Adrenal gland (tissue), 12 donors: ENCODE measurements around the gene PRKCE. TPM values are rescaled to one million over a fixed set of nuclear protein-coding genes. Genes with fewer than 3 reads are reported as not detected.

Experiments
- DNase-seq, 7 donors: peaks; one replicate each; pipeline ENCODE4 v3.0.0-alpha.2; 2019 to 2020
- H3K27ac ChIP-seq, 5 donors: fragments of 200-600 bp; sonication (generic) in 4 of 5; 1 replicate in 3 of 5; 2 replicates in 2 of 5; pipeline versions ENCODE4 v1.5.1 to v1.8.0; 2016 to 2020; ENCODE audit warnings: mild to moderate bottlenecking in 1 of 5
- H3K27me3 ChIP-seq: fragments of 200-600 bp; 2 replicates; pipeline ENCODE4 v1.8.0; 2021
- H3K36me3 ChIP-seq, 2 donors: fragments of 200-600 bp; replicated peaks in 1 of 2; 1 replicate in 1 of 2; 2 replicates in 1 of 2; pipeline versions ENCODE4 v1.5.1 to v1.8.0; 2018 to 2022
- H3K4me1 ChIP-seq, 2 donors: fragments of 200-600 bp; replicated peaks in 1 of 2; 1 replicate in 1 of 2; 2 replicates in 1 of 2; pipeline versions ENCODE4 v1.5.1 to v1.8.0; 2018 to 2021
- H3K4me3 ChIP-seq, 4 donors: fragments of 200-600 bp; sonication (generic) in 3 of 4; one replicate each; pipeline ENCODE4 v1.5.1; 2016 to 2018
- H3K9me3 ChIP-seq, 3 donors: fragments of 200-600 bp; sonication (generic) in 1 of 3; replicated peaks in 1 of 3; 1 replicate in 2 of 3; 2 replicates in 1 of 3; pipeline versions ENCODE4 v1.5.1 to v1.8.0; 2016 to 2021
- POLR2A ChIP-seq, 2 donors: fragments of 450-650 bp; IDR thresholded peaks; one replicate each; pipeline ENCODE4 v1.6.1; 2017; ENCODE audit warnings: antibody characterized with exemption in 2 of 2, mild to moderate bottlenecking in 2 of 2, moderate library complexity in 1 of 2
- WGBS, 4 donors: extraction: QIAGEN DNeasy Blood & Tissue Kit in 2 of 4; methylation state at CpG; one replicate each; pipeline versions ENCODE4 v1.1.5 to v1.1.7; 2013 to 2017; 5-methylcytosine and 5-hydroxymethylcytosine counted together
- intact Hi-C, 2 donors: fragments of 100-400 bp; cut with DNase I; formaldehyde crosslinking; loops; one replicate each; pipeline versions ENCODE4 v1.14.1 to v1.15.0; 2022 to 2023
- polyA plus RNA-seq, 3 donors: library from polyadenylated mRNA; stranded (reverse); fragments of 200-250 nt in 2 of 3; fragments of 350-450 nt in 1 of 3; fragmentation: Illumina TruSeq in 1 of 3; extraction: RNeasy Lipid Tissue Mini Kit (QIAGEN cat#74804) in 1 of 3; gene quantifications; one replicate each; pipeline ENCODE4 v1.2.3, GENCODE V29; 2013 to 2014
- total RNA-seq, 9 donors: library from RNA; depleted of rRNA in 4 of 9; stranded (reverse); fragments of >200 nt in 4 of 9; fragments of 120-200 nt in 1 of 9; fragmentation: NEBNext Ultra II Directional in 1 of 9; extraction: Animal tissue kit (Norgen Biotek cat#: 25700) in 1 of 9; gene quantifications; one replicate each; pipeline versions ENCODE4 v1.1.0 to v1.2.4, GENCODE V29; 2013 to 2023
- TF ChIP-seq, protein P1 (sequence below), 6 experiments: fragments of 450-650 bp in 4 of 6; fragments of 200-600 bp in 2 of 6; sonication (generic) in 1 of 6; IDR thresholded peaks; 1 replicate in 5 of 6; 2 replicates in 1 of 6; pipeline versions ENCODE4 v1.5.1 to v1.8.0; 2016 to 2021; ENCODE audit warnings: antibody characterized with exemption in 6 of 6, mild to moderate bottlenecking in 2 of 6, moderate library complexity in 1 of 6
- donor health status: healthy with polysubstance abuse.
- donor health status: Bipolar disorder and iron deficiency.
- donor health status: DM: yes; HTN: yes; CAD: no.
- donor health status: DM: no; HTN: no; CAD: no.
- donor health status: DM: no; HTN: no; CAD: no.
- donor health status: DM: yes; HTN: yes; CAD: no.

The PRKCE gene
- total and polyA plus RNA-seq, 12 donors: 1.9 to 19.2 (median 8.0) TPM

- Histone ChIP-seq H3K27me3 (no peaks in the 10 kb centered on the region), H3K36me3 (no peaks in the 10 kb centered on the region), H3K9me3 (no peaks in the 10 kb centered on the region), H3K27ac (peak overlapping the region; percentile 96 to 100 (median 99)), H3K4me3 (peak overlapping the region in 3 of 4 donors; percentile 63 to 96 (median 80)), H3K4me1 (peaks cover 6 to 27% of the 10 kb centered on the region in 2 donors)
- 4 to 13% (median 8%) methylated on average over 10 of the region's 10 CpGs for WGBS, 4 donors
- TF ChIP-seq, protein P1, sequence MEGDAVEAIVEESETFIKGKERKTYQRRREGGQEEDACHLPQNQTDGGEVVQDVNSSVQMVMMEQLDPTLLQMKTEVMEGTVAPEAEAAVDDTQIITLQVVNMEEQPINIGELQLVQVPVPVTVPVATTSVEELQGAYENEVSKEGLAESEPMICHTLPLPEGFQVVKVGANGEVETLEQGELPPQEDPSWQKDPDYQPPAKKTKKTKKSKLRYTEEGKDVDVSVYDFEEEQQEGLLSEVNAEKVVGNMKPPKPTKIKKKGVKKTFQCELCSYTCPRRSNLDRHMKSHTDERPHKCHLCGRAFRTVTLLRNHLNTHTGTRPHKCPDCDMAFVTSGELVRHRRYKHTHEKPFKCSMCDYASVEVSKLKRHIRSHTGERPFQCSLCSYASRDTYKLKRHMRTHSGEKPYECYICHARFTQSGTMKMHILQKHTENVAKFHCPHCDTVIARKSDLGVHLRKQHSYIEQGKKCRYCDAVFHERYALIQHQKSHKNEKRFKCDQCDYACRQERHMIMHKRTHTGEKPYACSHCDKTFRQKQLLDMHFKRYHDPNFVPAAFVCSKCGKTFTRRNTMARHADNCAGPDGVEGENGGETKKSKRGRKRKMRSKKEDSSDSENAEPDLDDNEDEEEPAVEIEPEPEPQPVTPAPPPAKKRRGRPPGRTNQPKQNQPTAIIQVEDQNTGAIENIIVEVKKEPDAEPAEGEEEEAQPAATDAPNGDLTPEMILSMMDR (IDR thresholded peaks at IDR 0.05): no peak
- no peak for TF ChIP-seq POLR2A (IDR thresholded peaks at IDR 0.05)
- intact Hi-C loops: loop anchor here in 1 of 2 donors (5.0 kb wide), 1 partner anchor 288 kb away; no protein-coding TSS in a partner anchor
- peak in 1 of 7 donors; percentile 8 for DNase-seq
These were observed 2.0 kb upstream of the PRKCE start for GRCh38 chr2:45649462-45649857.

GRCh38 chr2:45649858-45650811 lies 1.3 kb upstream of the PRKCE start:
- peak in 1 of 2 donors; percentile 65 for TF ChIP-seq POLR2A (IDR thresholded peaks at IDR 0.05)
- TF ChIP-seq, protein P1 (IDR thresholded peaks at IDR 0.05): no peak
- WGBS, 4 donors: 0 to 1% (median 0%) methylated on average over 15 to 66 of the region's 66 CpGs
- Histone ChIP-seq H3K9me3 (no peaks in the 10 kb centered on the region), H3K4me3 (peak overlapping the region; percentile 63 to 96 (median 74)), H3K27me3 (no peaks in the 10 kb centered on the region), H3K4me1 (peaks cover 6 to 27% of the 10 kb centered on the region in 2 donors), H3K36me3 (no peaks in the 10 kb centered on the region), H3K27ac (peak overlapping the region; percentile 96 to 100 (median 99))
- DNase-seq: peak; percentile 71 to 87 (median 82)
- intact Hi-C loops: loop anchor here in 1 of 2 donors (5.0 kb wide), 1 partner anchor 287 kb away; no protein-coding TSS in a partner anchor

DNA sequence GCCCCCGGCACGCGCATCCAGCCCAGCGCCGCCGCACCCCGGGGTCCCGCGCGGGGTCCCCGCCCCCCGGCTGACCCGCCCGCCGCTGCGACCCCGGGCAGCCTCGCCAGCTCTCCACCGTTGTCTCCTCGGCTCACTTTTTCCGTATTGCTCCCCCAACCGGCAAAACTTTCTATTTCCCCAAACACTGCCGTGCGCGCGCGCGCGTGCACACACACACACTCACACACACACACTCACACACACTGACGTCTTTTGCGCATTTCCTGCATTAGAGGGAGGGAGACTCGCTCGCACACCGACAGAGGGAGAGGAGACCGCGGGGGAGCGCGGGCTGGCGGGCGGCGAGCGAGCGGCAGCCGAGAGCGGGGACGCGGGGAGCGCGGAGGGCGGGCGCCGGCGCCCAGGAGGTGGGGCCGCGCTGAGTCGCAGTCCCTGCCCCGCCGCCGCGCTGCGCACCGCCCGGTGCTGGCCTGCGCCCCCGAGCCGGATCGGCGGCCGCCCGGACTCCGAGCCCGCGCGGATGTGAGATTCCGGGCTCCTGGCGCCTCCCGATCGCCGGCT lies 542 bp upstream of the PRKCE start:
- intact Hi-C loops: no loop called here
- H3K9me3 ChIP-seq: no peaks in the 10 kb centered on the region
- DNase-seq: peak; percentile 94 to 97 (median 95)
- peaks cover 6 to 27% of the 10 kb centered on the region in 2 donors for H3K4me1 ChIP-seq
- peak overlapping the region; percentile 96 to 100 (median 99) for H3K27ac ChIP-seq
- WGBS, 4 donors: 0 to 3% (median 1%) methylated on average over 19 to 79 of the region's 79 CpGs
- H3K36me3 ChIP-seq: no peaks in the 10 kb centered on the region
- H3K27me3 ChIP-seq: no peaks in the 10 kb centered on the region
- peak overlapping the region; percentile 63 to 96 (median 74) for H3K4me3 ChIP-seq
- TF ChIP-seq POLR2A (IDR thresholded peaks at IDR 0.05): peak; percentile 90 to 98
- TF ChIP-seq, protein P1 (IDR thresholded peaks at IDR 0.05): peak in 5 of 6 experiments; percentile 31 to 66 (median 50)
